MM.1S (cell line): Measurements from ENCODE around the gene RABGAP1L.

Source experiments
- DNase-seq: peaks from one replicate; pipeline ENCODE4 v3.0.0-alpha.2; 2015
- H2AFZ ChIP-seq: fragments of 300-600 bp; sonication (generic); 2 replicates; pipeline ENCODE4 v1.6.0; 2016; ENCODE audit warnings: antibody characterized with exemption, low read length
- H3F3A ChIP-seq: fragments of 300-600 bp; sonication (generic); 2 replicates; pipeline ENCODE4 v1.6.1; 2016; ENCODE audit warnings: mild to moderate bottlenecking, antibody characterized with exemption, low read length, moderate library complexity, mixed read lengths; ENCODE audit not compliant: insufficient read depth
- H3K27ac ChIP-seq: fragments of 300-600 bp; sonication (generic); 2 replicates; pipeline ENCODE4 v1.5.1; 2016; ENCODE audit warnings: mild to moderate bottlenecking, low read length
- H3K27me3 ChIP-seq: fragments of 300-600 bp; sonication (generic); replicated peaks from 2 replicates; pipeline ENCODE4 v1.6.0; 2016; ENCODE audit warnings: low read length; ENCODE audit not compliant: insufficient read depth
- H3K36me3 ChIP-seq: fragments of 300-600 bp; sonication (generic); replicated peaks from 2 replicates; pipeline ENCODE4 v1.6.1; 2016; ENCODE audit warnings: mild to moderate bottlenecking, low read length, mixed read lengths; ENCODE audit not compliant: insufficient read depth
- H3K4me1 ChIP-seq: fragments of 300-600 bp; sonication (generic); 2 replicates; pipeline ENCODE4 v1.6.1; 2016; ENCODE audit warnings: low read length, mixed read lengths
- H3K4me2 ChIP-seq: fragments of 300-600 bp; sonication (generic); 2 replicates; pipeline ENCODE4 v1.6.0; 2016; ENCODE audit warnings: low read depth, low read length
- H3K4me3 ChIP-seq: fragments of 300-600 bp; sonication (generic); 2 replicates; pipeline ENCODE4 v1.5.1; 2016; ENCODE audit warnings: low read length, mixed read lengths
- H3K79me2 ChIP-seq: fragments of 300-600 bp; sonication (generic); 2 replicates; pipeline ENCODE4 v1.6.1; 2016; ENCODE audit warnings: mixed run types, low read length, mixed read lengths
- H3K9ac ChIP-seq: fragments of 300-600 bp; sonication (generic); 2 replicates; pipeline ENCODE4 v1.6.1; 2016; ENCODE audit warnings: low read length, mixed read lengths
- H3K9me2 ChIP-seq: fragments of 300-600 bp; sonication (generic); replicated peaks from 2 replicates; pipeline ENCODE4 v1.6.1; 2016; ENCODE audit warnings: mild to moderate bottlenecking, low read length, mixed read lengths; ENCODE audit not compliant: insufficient read depth
- H3K9me3 ChIP-seq: fragments of 300-600 bp; sonication (generic); replicated peaks from 2 replicates; pipeline ENCODE4 v1.6.1; 2016; ENCODE audit warnings: mild to moderate bottlenecking, low read length, mixed read lengths; ENCODE audit not compliant: insufficient read depth
- H4K20me1 ChIP-seq: fragments of 300-600 bp; sonication (generic); 2 replicates; pipeline ENCODE4 v1.6.1; 2016; ENCODE audit warnings: mild to moderate bottlenecking, low read length, moderate library complexity, mixed read lengths; ENCODE audit not compliant: insufficient read depth
- EZH2 ChIP-seq: fragments of 300-600 bp; sonication (generic); optimal IDR thresholded peaks from 2 replicates; pipeline ENCODE3; 2017; ENCODE audit warnings: low read depth, mild to moderate bottlenecking, antibody characterized with exemption, low read length, mixed read lengths
- EZH2phosphoT487 ChIP-seq: fragments of 300-600 bp; sonication (generic); IDR thresholded peaks from 2 replicates; pipeline ENCODE4 v1.6.1; 2018; ENCODE audit warnings: antibody characterized with exemption, low read length
- TF ChIP-seq, protein P1 (sequence below): fragments of 300-600 bp; sonication (generic); IDR thresholded peaks from 2 replicates; pipeline ENCODE4 v1.5.1; 2016; ENCODE audit warnings: antibody characterized with exemption, low read length, mixed read lengths

The RABGAP1L gene

DNA sequence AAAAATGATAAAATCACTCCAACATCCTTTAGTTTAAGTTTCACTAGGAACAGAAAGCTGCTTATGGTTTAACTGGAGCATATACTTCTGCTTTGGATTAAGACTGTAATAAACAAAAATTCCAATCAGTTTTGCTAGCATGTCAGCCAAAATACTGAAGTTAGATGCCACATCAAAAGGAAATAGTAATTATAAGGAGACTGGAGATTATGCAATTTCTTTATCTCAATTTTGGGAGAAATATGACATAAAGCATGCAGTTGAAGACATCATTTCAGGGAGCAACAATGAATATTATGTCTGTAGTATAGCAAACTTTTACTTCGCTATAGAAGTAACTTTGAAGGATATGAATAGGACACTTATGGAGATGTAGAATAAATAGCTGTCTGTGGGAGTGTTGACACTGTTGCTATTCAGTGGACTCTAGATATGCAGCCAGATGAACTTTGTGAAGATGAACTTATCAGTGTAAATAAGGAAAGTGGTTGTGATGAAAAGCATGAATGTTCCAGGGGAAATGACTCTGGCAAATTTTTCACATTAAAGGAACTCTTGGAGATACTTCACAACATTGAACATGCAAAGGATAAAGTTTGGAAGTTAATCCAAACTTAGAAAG lies 107.8 kb downstream of the RABGAP1L start:
- no peak for DNase-seq
- no peaks in the 10 kb centered on the region for H3K27me3 ChIP-seq
- no peaks in the 10 kb centered on the region for H3K36me3 ChIP-seq
- no peak overlapping the region for H3K9ac ChIP-seq
- no peaks in the 10 kb centered on the region for H3K9me3 ChIP-seq
- H3K4me1 ChIP-seq: no peaks in the 10 kb centered on the region
- no peaks in the 10 kb centered on the region for H3K79me2 ChIP-seq
- H2AFZ ChIP-seq: no peak overlapping the region
- no peaks in the 10 kb centered on the region for H3F3A ChIP-seq
- no peak overlapping the region for H3K27ac ChIP-seq
- TF ChIP-seq, protein P1, sequence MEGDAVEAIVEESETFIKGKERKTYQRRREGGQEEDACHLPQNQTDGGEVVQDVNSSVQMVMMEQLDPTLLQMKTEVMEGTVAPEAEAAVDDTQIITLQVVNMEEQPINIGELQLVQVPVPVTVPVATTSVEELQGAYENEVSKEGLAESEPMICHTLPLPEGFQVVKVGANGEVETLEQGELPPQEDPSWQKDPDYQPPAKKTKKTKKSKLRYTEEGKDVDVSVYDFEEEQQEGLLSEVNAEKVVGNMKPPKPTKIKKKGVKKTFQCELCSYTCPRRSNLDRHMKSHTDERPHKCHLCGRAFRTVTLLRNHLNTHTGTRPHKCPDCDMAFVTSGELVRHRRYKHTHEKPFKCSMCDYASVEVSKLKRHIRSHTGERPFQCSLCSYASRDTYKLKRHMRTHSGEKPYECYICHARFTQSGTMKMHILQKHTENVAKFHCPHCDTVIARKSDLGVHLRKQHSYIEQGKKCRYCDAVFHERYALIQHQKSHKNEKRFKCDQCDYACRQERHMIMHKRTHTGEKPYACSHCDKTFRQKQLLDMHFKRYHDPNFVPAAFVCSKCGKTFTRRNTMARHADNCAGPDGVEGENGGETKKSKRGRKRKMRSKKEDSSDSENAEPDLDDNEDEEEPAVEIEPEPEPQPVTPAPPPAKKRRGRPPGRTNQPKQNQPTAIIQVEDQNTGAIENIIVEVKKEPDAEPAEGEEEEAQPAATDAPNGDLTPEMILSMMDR: no peak
- TF ChIP-seq EZH2 (no peak), EZH2phosphoT487 (no peak)
- no peaks in the 10 kb centered on the region for H3K9me2 ChIP-seq
- H4K20me1 ChIP-seq: no peaks in the 10 kb centered on the region
- no peak overlapping the region for H3K4me3 ChIP-seq
- no peak overlapping the region for H3K4me2 ChIP-seq

DNA sequence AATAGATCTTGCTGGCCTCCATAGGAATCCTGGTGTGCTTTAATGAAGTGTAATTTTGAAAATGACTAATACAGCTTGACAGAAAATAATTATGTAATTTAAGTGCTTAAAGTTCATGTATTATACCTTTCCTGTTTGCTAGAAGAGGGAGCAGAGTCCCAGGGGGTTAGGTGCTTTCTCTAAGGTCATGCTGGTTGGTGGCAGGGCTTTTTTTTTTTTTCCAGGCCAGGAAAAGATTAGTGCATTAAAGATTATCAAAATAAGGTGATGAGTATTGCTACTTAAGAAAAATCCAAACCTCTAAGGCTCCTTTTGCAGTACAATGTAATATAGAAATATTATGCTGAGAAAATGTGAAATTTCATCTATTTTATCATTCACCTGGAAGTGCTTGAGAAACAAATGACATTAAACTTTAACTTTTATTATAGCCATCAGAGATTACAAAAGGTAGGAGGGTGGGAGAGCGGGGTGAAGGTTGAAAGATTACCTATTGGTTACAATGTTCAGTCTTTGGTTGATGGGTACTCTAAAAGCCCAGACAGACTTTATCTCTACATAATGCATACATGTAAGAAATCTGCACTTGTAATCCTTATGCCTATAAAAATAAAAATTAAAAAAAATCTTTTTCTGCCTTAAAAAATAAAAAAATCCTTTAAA lies 110.8 kb downstream of the RABGAP1L start:
- Histone ChIP-seq H3K79me2 (no peaks in the 10 kb centered on the region), H4K20me1 (no peaks in the 10 kb centered on the region), H3K4me2 (no peak overlapping the region), H3K9me3 (no peaks in the 10 kb centered on the region), H3K9me2 (no peaks in the 10 kb centered on the region), H3K4me1 (no peaks in the 10 kb centered on the region), H3K9ac (no peak overlapping the region), H3K36me3 (no peaks in the 10 kb centered on the region), H3F3A (no peaks in the 10 kb centered on the region), H3K27ac (no peak overlapping the region), H2AFZ (no peak overlapping the region), H3K27me3 (no peaks in the 10 kb centered on the region), H3K4me3 (no peak overlapping the region)
- TF ChIP-seq EZH2: no peak
- TF ChIP-seq, protein P1: no peak
- TF ChIP-seq EZH2phosphoT487: no peak
- DNase-seq: no peak

DNA sequence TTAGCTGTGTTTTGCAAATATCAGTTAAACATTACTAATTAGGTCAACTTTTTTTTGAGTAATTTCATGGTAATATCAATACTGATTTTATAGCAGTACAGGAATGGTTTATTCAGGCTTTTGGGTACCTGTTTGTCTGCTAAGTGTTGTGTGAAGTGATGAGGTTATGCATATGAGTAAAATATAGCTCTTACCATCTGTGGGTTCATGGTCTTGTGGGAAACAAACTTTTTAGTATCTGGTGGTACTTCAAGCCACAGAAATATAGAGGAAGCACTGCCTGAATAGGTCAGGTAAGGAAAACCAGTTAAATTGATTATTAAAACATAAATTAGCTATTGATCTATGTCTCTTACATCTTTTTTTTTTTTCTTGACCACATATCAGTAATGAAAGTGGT lies 113.9 kb downstream of the RABGAP1L start:
- H4K20me1 ChIP-seq: no peaks in the 10 kb centered on the region
- H3K79me2 ChIP-seq: no peaks in the 10 kb centered on the region
- no peak for DNase-seq
- TF ChIP-seq EZH2phosphoT487: no peak
- no peak for TF ChIP-seq EZH2
- TF ChIP-seq, protein P1: no peak
- H3K4me2 ChIP-seq: no peak overlapping the region
- no peaks in the 10 kb centered on the region for H3K4me1 ChIP-seq
- no peak overlapping the region for H3K27ac ChIP-seq
- no peaks in the 10 kb centered on the region for H3K9me3 ChIP-seq
- H3F3A ChIP-seq: no peaks in the 10 kb centered on the region
- no peaks in the 10 kb centered on the region for H3K36me3 ChIP-seq
- H3K9ac ChIP-seq: no peak overlapping the region
- no peak overlapping the region for H2AFZ ChIP-seq
- no peak overlapping the region for H3K4me3 ChIP-seq
- H3K9me2 ChIP-seq: no peaks in the 10 kb centered on the region
- no peaks in the 10 kb centered on the region for H3K27me3 ChIP-seq
